ENCODE results near the gene LDLRAD4.

The LDLRAD4 gene

GRCh38 chr18:13229001-13229671 lies 10.6 kb downstream of the LDLRAD4 start:
- DNase-seq (ENCODE audit: low read depth) = no peak

- DNase-seq (ENCODE audit: low read depth) = no peak
Observed at GRCh38 chr18:13231151-13231550, 12.6 kb downstream of the LDLRAD4 start.

- DNase-seq (ENCODE audit: low read depth) = no peak
Observed at GRCh38 chr18:13232086-13232917, 13.7 kb downstream of the LDLRAD4 start.

- DNase-seq (ENCODE audit: low read depth) = no peak
Observed at GRCh38 chr18:13232971-13233786, 14.6 kb downstream of the LDLRAD4 start.

GRCh38 chr18:13233787-13234783 lies 15.5 kb downstream of the LDLRAD4 start:
- DNase-seq (ENCODE audit: low read depth) = no peak

- no peak for DNase-seq (ENCODE audit: low read depth)
Observed at GRCh38 chr18:13235421-13235831, 16.9 kb downstream of the LDLRAD4 start.

GRCh38 chr18:13235981-13236380 lies 17.4 kb downstream of the LDLRAD4 start:
- DNase-seq (ENCODE audit: low read depth) = no peak

GRCh38 chr18:13236411-13236810 lies 17.9 kb downstream of the LDLRAD4 start:
- no peak for DNase-seq (ENCODE audit: low read depth)

- DNase-seq (ENCODE audit: low read depth) = no peak
Observed at GRCh38 chr18:13237073-13237472, 18.5 kb downstream of the LDLRAD4 start.

GRCh38 chr18:13237641-13238040 lies 19.1 kb downstream of the LDLRAD4 start:
- no peak for DNase-seq (ENCODE audit: low read depth)

GRCh38 chr18:13239171-13239956 lies 20.8 kb downstream of the LDLRAD4 start:
- no peak for DNase-seq (ENCODE audit: low read depth)

GRCh38 chr18:13240060-13240725 lies 21.6 kb downstream of the LDLRAD4 start:
- no peak for DNase-seq (ENCODE audit: low read depth)

GRCh38 chr18:13241083-13241892 lies 22.7 kb downstream of the LDLRAD4 start:
- DNase-seq (ENCODE audit: low read depth) = no peak

GRCh38 chr18:13241893-13242175 lies 23.3 kb downstream of the LDLRAD4 start:
- no peak for DNase-seq (ENCODE audit: low read depth)

- DNase-seq (ENCODE audit: low read depth) = no peak
Observed at GRCh38 chr18:13242797-13243196, 24.2 kb downstream of the LDLRAD4 start.

GRCh38 chr18:13243363-13243762 lies 24.8 kb downstream of the LDLRAD4 start:
- DNase-seq (ENCODE audit: low read depth) = no peak

- no peak for DNase-seq (ENCODE audit: low read depth)
Observed at GRCh38 chr18:13244135-13244534, 25.6 kb downstream of the LDLRAD4 start.

- no peak for DNase-seq (ENCODE audit: low read depth)
Observed at GRCh38 chr18:13245481-13246000, 27.0 kb downstream of the LDLRAD4 start.

- no peak for DNase-seq (ENCODE audit: low read depth)
Observed at GRCh38 chr18:13246121-13246520, 27.6 kb downstream of the LDLRAD4 start.
